GM13976 (cell line): ENCODE results near the gene SOAT1.

ENCODE experiments used
- DNase-seq: peaks from one replicate; pipeline ENCODE4 v3.0.0; 2012; ENCODE audit warnings: low spot score
- CTCF ChIP-seq: IDR thresholded peaks from 2 replicates; pipeline ENCODE4 v1.5.1; 2012; ENCODE audit warnings: borderline replicate concordance, mild to moderate bottlenecking; ENCODE audit not compliant: insufficient read depth; ENCODE audit errors: extremely low read depth, missing control alignments, control extremely low read depth
- in situ Hi-C: fragments of 300-500 bp; cut with MboI; formaldehyde crosslinking; loops from one replicate; pipeline ENCODE4 v1.12.0; 2022; ENCODE audit warnings: low sequenced_read_pairs, mixed read lengths, inconsistent platforms; ENCODE audit not compliant: unreplicated experiment

Gene SOAT1

GRCh38 chr1:179287946-179288345 is 5.7 kb upstream of the SOAT1 start:
- in situ Hi-C loops: no loop called here
- no peak for TF ChIP-seq CTCF
- DNase-seq: no peak

- in situ Hi-C loops: no loop called here
- no peak for DNase-seq
- TF ChIP-seq CTCF: no peak
These were observed 4.6 kb upstream of the SOAT1 start for GRCh38 chr1:179288977-179289376.

GRCh38 chr1:179295164-179295755 is 1.7 kb downstream of the SOAT1 start:
- peak; percentile 37 for DNase-seq
- in situ Hi-C loops: no loop called here
- TF ChIP-seq CTCF: no peak

- no peak for DNase-seq
- no peak for TF ChIP-seq CTCF
- in situ Hi-C loops: no loop called here
These were observed 2.9 kb downstream of the SOAT1 start for GRCh38 chr1:179296356-179297104.

- TF ChIP-seq CTCF: no peak
- in situ Hi-C loops: no loop called here
- DNase-seq: no peak
These were observed 3.4 kb downstream of the SOAT1 start for GRCh38 chr1:179297105-179297378.

GRCh38 chr1:179298952-179299351 is 5.4 kb downstream of the SOAT1 start:
- in situ Hi-C loops: no loop called here
- no peak for TF ChIP-seq CTCF
- peak; percentile 41 for DNase-seq
